Endothelial cell of umbilical vein (primary cell): ENCODE results near the gene PTGDS. TPM values are rescaled to one million over a fixed set of nuclear protein-coding genes. Genes with fewer than 3 reads are reported as not detected.

ENCODE experiments used
- BruUV-seq: library from RNA; stranded (reverse); fragments of 400-500 nt; replicated peaks from 2 replicates; lab custom pipeline; 2021; lab: Mats Ljungman, UMichigan
- CTCF ChIA-PET: fragments of 300-600, 350-600 bp; sonication (Branson Sonifier 250); formaldehyde crosslinking; loops from one replicate; lab custom pipeline; 2021; ENCODE audit warnings: antibody characterized with exemption, inconsistent platforms; lab: Charles Lee
- POLR2A ChIA-PET: fragments of 300-600, 350-600 bp; sonication (Branson Sonifier 250); formaldehyde crosslinking; loops from one replicate; lab custom pipeline; 2021; ENCODE audit warnings: antibody characterized with exemption, inconsistent platforms; lab: Charles Lee
- DNase-seq: peaks from one replicate; pipeline ENCODE4 v3.0.0-alpha.2; 2011; ENCODE audit warnings: low read depth, low spot score
- FAIRE-seq: peaks from 2 replicates; lab custom pipeline; 2011; peaks lifted over from hg19 to GRCh38; lab: Jason Lieb, UNC
- H2AFZ ChIP-seq: 2 replicates; pipeline ENCODE4 v1.6.0; 2012; ENCODE audit warnings: low read depth, low read length, control low read depth, inconsistent platforms
- H3K27ac ChIP-seq: 2 replicates; pipeline ENCODE4 v1.5.1; 2011; ENCODE audit warnings: low read depth, mild to moderate bottlenecking, control low read depth, low read length, moderate library complexity; ENCODE audit not compliant: insufficient read depth
- H3K27me3 ChIP-seq, 2 experiments: 2 replicates each; pipeline versions ENCODE4 v1.6.0 to v1.6.1; 2011; ENCODE audit warnings: low read length in 2 of 2, mixed read lengths in 1 of 2; ENCODE audit not compliant: control insufficient read depth in 2 of 2, insufficient read depth in 2 of 2
- H3K36me3 ChIP-seq, 2 experiments: 2 replicates in 1 of 2; 3 replicates in 1 of 2; pipeline ENCODE4 v1.5.1; 2011; ENCODE audit warnings: low read length in 2 of 2, mild to moderate bottlenecking in 1 of 2, moderate library complexity in 1 of 2; ENCODE audit not compliant: control insufficient read depth in 2 of 2, insufficient read depth in 2 of 2; ENCODE audit errors: extremely low read depth in 1 of 2
- H3K4me1 ChIP-seq: 3 replicates; pipeline ENCODE4 v1.5.1; 2011; ENCODE audit warnings: mild to moderate bottlenecking, low read length; ENCODE audit not compliant: control insufficient read depth, insufficient read depth; ENCODE audit errors: extremely low read depth
- H3K4me2 ChIP-seq: 2 replicates; pipeline ENCODE4 v1.6.1; 2011; ENCODE audit warnings: low read length, control low read depth, mixed read lengths; ENCODE audit not compliant: insufficient read depth
- H3K4me3 ChIP-seq, 3 experiments: fragments of 200-600 bp in 1 of 3; sonication (generic), shearing (Covaris generic) in 1 of 3; replicated peaks in 1 of 3; 2 replicates each; pipeline ENCODE4 v1.5.1; 2011 to 2016; ENCODE audit warnings: control low read depth in 3 of 3, low read length in 3 of 3, mild to moderate bottlenecking in 2 of 3, inconsistent platforms in 1 of 3, low read depth in 1 of 3, moderate library complexity in 1 of 3; ENCODE audit not compliant: insufficient read depth in 1 of 3
- H3K79me2 ChIP-seq: 2 replicates; pipeline ENCODE4 v1.6.0; 2012; ENCODE audit warnings: low read length, inconsistent platforms; ENCODE audit not compliant: control insufficient read depth, insufficient read depth
- H3K9ac ChIP-seq: replicated peaks from 2 replicates; pipeline ENCODE3; 2011; ENCODE audit warnings: low read length, control low read depth; ENCODE audit not compliant: insufficient read depth; ENCODE audit errors: extremely low read depth
- H3K9me1 ChIP-seq: replicated peaks from 3 replicates; pipeline ENCODE4 v1.6.0; 2011; ENCODE audit warnings: mild to moderate bottlenecking, low read length; ENCODE audit not compliant: control insufficient read depth, insufficient read depth; ENCODE audit errors: extremely low read depth
- H3K9me3 ChIP-seq: replicated peaks from 2 replicates; pipeline ENCODE4 v1.5.1; 2012; ENCODE audit warnings: low read length, inconsistent platforms; ENCODE audit not compliant: control insufficient read depth, insufficient read depth
- H4K20me1 ChIP-seq: replicated peaks from 2 replicates; pipeline ENCODE3; 2011; ENCODE audit warnings: mild to moderate bottlenecking, low read length; ENCODE audit not compliant: control insufficient read depth, insufficient read depth; ENCODE audit errors: extremely low read depth
- EZH2 ChIP-seq: IDR thresholded peaks from 2 replicates; pipeline ENCODE4 v1.6.1; 2012; ENCODE audit warnings: borderline replicate concordance, low read depth, mild to moderate bottlenecking, moderate library complexity, low read length, inconsistent platforms; ENCODE audit not compliant: severe bottlenecking
- FOS ChIP-seq: IDR thresholded peaks from 2 replicates; pipeline ENCODE4 v1.6.1; 2011; ENCODE audit warnings: mild to moderate bottlenecking, low read length, moderate library complexity, borderline replicate concordance; ENCODE audit not compliant: insufficient read depth
- GATA2 ChIP-seq: IDR thresholded peaks from 2 replicates; pipeline ENCODE4 v1.7.0; 2011; ENCODE audit warnings: low read depth, mild to moderate bottlenecking, moderate library complexity, mixed read lengths, low read length; ENCODE audit not compliant: insufficient read length, insufficient read depth
- JUN ChIP-seq: IDR thresholded peaks from 2 replicates; pipeline ENCODE4 v1.6.1; 2011; ENCODE audit warnings: borderline replicate concordance, low read depth; ENCODE audit not compliant: insufficient read length, insufficient read depth
- MYC ChIP-seq: IDR thresholded peaks from one replicate; pipeline ENCODE4 v1.6.1; 2011; ENCODE audit warnings: mild to moderate bottlenecking, low read depth, low read length
- POLR2A ChIP-seq: IDR thresholded peaks from 2 replicates; pipeline ENCODE4 v1.6.1; 2012; ENCODE audit warnings: low read depth, mild to moderate bottlenecking, control low read depth, low read length
- POLR2AphosphoS5 ChIP-seq: IDR thresholded peaks from 2 replicates; pipeline ENCODE4 v1.6.1; 2012; ENCODE audit warnings: low read depth, mild to moderate bottlenecking, control low read depth, low read length, moderate library complexity; ENCODE audit not compliant: insufficient read depth
- dilution Hi-C: fragments of 300-500 bp; cut with MboI; formaldehyde crosslinking; loops from one replicate; pipeline ENCODE4 v1.15.0; 2019; ENCODE audit warnings: low sequenced_read_pairs; ENCODE audit not compliant: extremely low pct_ligation_motif_present
- intact Hi-C: fragments of 100-400 bp; cut with micrococcal nuclease; formaldehyde crosslinking; loops from one replicate; pipeline ENCODE4 v1.10.0; 2022
- polyA plus RNA-seq, 4 experiments: library from polyadenylated mRNA; depleted of rRNA in 3 of 4; stranded (reverse) in 3 of 4; unstranded in 1 of 4; fragments of >200 nt; gene quantifications; 2 replicates each; pipeline versions ENCODE4 v1.2.1 to v1.2.3, GENCODE V29; 2011 to 2012; ENCODE audit warnings: missing spikeins in 1 of 4
- total RNA-seq: library from RNA; stranded (reverse); gene quantifications from 2 replicates; pipeline ENCODE4 v1.2.3, GENCODE V29; 2021
- TF ChIP-seq, protein P1 (sequence below), 2 donors: IDR thresholded peaks; 1 replicate in 1 of 2; 2 replicates in 1 of 2; pipeline ENCODE4 v1.5.1; 2011; ENCODE audit warnings: low read length in 2 of 2, mild to moderate bottlenecking in 2 of 2, moderate library complexity in 2 of 2, control low read depth in 1 of 2, inconsistent platforms in 1 of 2, low read depth in 1 of 2; ENCODE audit not compliant: insufficient read depth in 1 of 2; ENCODE audit errors: extremely low read depth in 1 of 2
- TF ChIP-seq, protein P2 (sequence below): IDR thresholded peaks from 2 replicates; pipeline ENCODE4 v1.6.1; 2011; ENCODE audit not compliant: insufficient read depth, insufficient read length

Gene PTGDS
- total and polyA plus RNA-seq, 2 donors (not counting 3 experiments of a cell fraction or from before 2014, with no cell fraction given), result not detected

DNA sequence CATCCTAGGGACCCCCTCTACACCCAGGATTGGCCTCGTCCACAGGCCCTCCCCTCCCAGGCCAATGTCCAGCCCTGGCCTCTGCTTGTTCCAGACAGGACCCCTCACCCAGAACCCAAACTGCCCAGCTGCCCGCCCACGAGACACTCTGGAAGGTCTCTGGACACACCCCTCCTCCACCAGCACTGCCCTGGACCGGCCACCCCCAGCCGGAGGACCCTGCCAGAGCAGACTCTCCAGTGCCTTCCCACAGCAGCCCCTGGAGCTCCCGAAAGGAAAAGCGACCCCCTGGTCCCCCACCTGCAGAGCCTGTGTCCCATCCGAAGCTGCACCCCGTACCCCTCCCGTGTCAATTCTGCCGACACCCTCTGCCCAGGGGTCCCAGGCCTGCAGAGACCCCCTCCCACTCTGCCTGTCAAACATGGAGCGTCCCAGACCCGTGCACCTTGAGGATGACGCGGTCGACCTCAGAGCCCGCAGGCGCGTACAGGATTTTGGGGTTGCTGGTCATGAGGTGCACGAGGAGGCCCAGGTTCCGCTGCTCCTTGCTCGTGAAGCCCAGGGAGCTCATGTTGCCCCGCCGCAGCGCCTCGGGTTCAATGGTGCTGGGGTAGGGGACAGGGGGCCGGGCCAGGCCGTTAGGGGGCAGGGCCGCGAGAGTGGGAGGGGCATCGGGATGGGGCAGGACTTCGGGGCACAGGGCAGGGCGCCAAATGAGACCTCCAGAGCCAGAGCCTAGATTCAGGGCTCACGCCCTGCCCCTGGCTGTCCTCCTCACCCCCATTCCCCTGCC is 42.8 kb downstream of the PTGDS start:
- FAIRE-seq (no peak), DNase-seq (no peak)
- Histone ChIP-seq H3K4me3 (no peak overlapping the region), H3K79me2 (no peaks in the 10 kb centered on the region), H3K27ac (no peak overlapping the region), H4K20me1 (no peaks in the 10 kb centered on the region), H2AFZ (no peak overlapping the region), H3K27me3 (no peaks in the 10 kb centered on the region), H3K36me3 (no peaks in the 10 kb centered on the region), H3K4me1 (no peaks in the 10 kb centered on the region), H3K9ac (no peak overlapping the region), H3K9me1 (no peaks in the 10 kb centered on the region), H3K4me2 (no peak overlapping the region), H3K9me3 (no peaks in the 10 kb centered on the region)
- intact Hi-C loops, result no loop called here
- TF ChIP-seq, protein P1, sequence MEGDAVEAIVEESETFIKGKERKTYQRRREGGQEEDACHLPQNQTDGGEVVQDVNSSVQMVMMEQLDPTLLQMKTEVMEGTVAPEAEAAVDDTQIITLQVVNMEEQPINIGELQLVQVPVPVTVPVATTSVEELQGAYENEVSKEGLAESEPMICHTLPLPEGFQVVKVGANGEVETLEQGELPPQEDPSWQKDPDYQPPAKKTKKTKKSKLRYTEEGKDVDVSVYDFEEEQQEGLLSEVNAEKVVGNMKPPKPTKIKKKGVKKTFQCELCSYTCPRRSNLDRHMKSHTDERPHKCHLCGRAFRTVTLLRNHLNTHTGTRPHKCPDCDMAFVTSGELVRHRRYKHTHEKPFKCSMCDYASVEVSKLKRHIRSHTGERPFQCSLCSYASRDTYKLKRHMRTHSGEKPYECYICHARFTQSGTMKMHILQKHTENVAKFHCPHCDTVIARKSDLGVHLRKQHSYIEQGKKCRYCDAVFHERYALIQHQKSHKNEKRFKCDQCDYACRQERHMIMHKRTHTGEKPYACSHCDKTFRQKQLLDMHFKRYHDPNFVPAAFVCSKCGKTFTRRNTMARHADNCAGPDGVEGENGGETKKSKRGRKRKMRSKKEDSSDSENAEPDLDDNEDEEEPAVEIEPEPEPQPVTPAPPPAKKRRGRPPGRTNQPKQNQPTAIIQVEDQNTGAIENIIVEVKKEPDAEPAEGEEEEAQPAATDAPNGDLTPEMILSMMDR (IDR thresholded peaks at IDR 0.05; ENCODE audit: extremely low read depth in 1 of 2, insufficient read depth in 1 of 2, low read depth in 1 of 2, low read length in 2 of 2), result no peak
- TF ChIP-seq FOS (no peak), EZH2 (no peak), GATA2 (no peak), POLR2AphosphoS5 (no peak), MYC (no peak), POLR2A (no peak), JUN (no peak)
- TF ChIP-seq, protein P2, sequence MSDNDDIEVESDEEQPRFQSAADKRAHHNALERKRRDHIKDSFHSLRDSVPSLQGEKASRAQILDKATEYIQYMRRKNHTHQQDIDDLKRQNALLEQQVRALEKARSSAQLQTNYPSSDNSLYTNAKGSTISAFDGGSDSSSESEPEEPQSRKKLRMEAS, result no peak
- no TSS peak for BruUV-seq
- CTCF ChIA-PET, result interaction anchor here (1.1 to 1.8 kb wide), 2 partner anchors 9 kb away, joined by 8 to 17 read pairs; partner anchors contain the start of gene ABCA2
- POLR2A ChIA-PET, result no interaction called here
- dilution Hi-C loops, result no loop called here
